Measurements from ENCODE around the gene PAPSS1.

DNA sequence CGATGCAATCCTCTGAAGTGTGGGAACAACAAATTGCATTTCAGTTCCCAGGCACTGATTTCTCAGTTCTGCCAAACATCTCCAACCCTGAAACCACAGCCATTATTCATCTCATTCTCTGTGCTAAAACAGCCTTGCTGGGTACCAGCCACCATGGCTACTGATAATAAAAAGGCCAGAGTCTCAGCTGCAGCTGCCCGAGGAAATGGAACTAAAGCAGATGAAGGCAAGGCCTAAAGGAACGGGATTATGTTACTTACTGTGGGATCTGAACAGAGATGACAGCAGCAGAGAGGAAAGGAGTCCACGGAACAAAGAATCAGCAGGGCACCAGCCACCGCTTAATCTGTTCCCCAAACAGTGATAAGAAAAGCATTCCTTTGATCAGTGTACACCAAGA lies 155.7 kb downstream of the PAPSS1 start:
- TF ChIP-seq, protein P1, sequence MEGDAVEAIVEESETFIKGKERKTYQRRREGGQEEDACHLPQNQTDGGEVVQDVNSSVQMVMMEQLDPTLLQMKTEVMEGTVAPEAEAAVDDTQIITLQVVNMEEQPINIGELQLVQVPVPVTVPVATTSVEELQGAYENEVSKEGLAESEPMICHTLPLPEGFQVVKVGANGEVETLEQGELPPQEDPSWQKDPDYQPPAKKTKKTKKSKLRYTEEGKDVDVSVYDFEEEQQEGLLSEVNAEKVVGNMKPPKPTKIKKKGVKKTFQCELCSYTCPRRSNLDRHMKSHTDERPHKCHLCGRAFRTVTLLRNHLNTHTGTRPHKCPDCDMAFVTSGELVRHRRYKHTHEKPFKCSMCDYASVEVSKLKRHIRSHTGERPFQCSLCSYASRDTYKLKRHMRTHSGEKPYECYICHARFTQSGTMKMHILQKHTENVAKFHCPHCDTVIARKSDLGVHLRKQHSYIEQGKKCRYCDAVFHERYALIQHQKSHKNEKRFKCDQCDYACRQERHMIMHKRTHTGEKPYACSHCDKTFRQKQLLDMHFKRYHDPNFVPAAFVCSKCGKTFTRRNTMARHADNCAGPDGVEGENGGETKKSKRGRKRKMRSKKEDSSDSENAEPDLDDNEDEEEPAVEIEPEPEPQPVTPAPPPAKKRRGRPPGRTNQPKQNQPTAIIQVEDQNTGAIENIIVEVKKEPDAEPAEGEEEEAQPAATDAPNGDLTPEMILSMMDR (IDR thresholded peaks at IDR 0.05; ENCODE audit: poor library complexity, severe bottlenecking) = no peak
- TF ChIP-seq, protein P2, sequence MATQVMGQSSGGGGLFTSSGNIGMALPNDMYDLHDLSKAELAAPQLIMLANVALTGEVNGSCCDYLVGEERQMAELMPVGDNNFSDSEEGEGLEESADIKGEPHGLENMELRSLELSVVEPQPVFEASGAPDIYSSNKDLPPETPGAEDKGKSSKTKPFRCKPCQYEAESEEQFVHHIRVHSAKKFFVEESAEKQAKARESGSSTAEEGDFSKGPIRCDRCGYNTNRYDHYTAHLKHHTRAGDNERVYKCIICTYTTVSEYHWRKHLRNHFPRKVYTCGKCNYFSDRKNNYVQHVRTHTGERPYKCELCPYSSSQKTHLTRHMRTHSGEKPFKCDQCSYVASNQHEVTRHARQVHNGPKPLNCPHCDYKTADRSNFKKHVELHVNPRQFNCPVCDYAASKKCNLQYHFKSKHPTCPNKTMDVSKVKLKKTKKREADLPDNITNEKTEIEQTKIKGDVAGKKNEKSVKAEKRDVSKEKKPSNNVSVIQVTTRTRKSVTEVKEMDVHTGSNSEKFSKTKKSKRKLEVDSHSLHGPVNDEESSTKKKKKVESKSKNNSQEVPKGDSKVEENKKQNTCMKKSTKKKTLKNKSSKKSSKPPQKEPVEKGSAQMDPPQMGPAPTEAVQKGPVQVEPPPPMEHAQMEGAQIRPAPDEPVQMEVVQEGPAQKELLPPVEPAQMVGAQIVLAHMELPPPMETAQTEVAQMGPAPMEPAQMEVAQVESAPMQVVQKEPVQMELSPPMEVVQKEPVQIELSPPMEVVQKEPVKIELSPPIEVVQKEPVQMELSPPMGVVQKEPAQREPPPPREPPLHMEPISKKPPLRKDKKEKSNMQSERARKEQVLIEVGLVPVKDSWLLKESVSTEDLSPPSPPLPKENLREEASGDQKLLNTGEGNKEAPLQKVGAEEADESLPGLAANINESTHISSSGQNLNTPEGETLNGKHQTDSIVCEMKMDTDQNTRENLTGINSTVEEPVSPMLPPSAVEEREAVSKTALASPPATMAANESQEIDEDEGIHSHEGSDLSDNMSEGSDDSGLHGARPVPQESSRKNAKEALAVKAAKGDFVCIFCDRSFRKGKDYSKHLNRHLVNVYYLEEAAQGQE (IDR thresholded peaks at IDR 0.05; ENCODE audit: borderline replicate concordance) = no peak
- TF ChIP-seq EZH2 (IDR thresholded peaks at IDR 0.05; ENCODE audit: borderline replicate concordance, insufficient read depth, low read length, poor library complexity, severe bottlenecking) = no peak
- no peak for TF ChIP-seq EP300 (conservative IDR thresholded peaks at IDR 0.05; ENCODE audit: poor library complexity, severe bottlenecking)
- no peak for TF ChIP-seq TAF1 (IDR thresholded peaks at IDR 0.05; ENCODE audit: low read depth)
- no peak for TF ChIP-seq POLR2AphosphoS5 (IDR thresholded peaks at IDR 0.05)

All from neural cell (in vitro differentiated cells).